ENCODE measurements around the gene FAAH2.
"Not testable (repeated sequence)": the region's sequence is repeated elsewhere in the genome, so short reads cannot be mapped to it uniquely, and the experiment has no call there.

FAAH2 gene, protein sequence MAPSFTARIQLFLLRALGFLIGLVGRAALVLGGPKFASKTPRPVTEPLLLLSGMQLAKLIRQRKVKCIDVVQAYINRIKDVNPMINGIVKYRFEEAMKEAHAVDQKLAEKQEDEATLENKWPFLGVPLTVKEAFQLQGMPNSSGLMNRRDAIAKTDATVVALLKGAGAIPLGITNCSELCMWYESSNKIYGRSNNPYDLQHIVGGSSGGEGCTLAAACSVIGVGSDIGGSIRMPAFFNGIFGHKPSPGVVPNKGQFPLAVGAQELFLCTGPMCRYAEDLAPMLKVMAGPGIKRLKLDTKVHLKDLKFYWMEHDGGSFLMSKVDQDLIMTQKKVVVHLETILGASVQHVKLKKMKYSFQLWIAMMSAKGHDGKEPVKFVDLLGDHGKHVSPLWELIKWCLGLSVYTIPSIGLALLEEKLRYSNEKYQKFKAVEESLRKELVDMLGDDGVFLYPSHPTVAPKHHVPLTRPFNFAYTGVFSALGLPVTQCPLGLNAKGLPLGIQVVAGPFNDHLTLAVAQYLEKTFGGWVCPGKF

DNA sequence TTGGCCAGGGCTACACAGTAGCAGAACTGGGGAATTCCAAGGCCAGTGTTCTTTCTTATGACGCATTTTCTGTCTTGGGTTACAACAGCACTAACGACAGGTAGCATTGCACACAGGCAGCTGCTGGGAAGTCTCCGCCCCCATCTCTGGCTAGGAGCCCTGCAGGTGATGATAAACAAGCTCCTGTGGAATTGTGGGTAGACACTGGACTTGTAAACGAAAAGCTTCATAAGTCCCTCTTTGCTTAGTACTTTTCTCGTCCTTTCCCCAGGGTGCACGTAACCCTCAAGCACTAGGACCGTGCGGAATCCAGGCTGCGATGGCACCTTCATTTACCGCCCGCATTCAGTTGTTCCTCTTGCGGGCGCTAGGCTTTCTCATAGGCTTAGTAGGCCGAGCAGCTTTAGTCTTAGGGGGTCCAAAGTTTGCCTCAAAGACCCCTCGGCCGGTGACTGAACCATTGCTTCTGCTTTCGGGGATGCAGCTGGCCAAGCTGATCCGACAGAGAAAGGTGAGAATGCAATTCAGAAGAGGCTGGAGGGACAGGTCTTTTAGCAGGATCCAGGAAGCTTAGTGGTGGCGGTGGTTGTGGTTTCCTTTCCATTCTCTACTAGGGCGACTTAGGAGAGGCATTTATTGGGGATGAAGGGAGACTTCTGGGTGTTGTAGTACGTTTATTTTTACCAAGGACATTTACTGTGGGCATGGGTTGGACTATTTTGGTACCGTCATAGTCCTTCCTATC, at the start of gene FAAH2:
FAAH2 (plus strand) TSS at position 200 of the 745 bp plus-strand sequence; CDS start at position 320, 120 bp downstream.
- DNase-seq = no peak

DNA sequence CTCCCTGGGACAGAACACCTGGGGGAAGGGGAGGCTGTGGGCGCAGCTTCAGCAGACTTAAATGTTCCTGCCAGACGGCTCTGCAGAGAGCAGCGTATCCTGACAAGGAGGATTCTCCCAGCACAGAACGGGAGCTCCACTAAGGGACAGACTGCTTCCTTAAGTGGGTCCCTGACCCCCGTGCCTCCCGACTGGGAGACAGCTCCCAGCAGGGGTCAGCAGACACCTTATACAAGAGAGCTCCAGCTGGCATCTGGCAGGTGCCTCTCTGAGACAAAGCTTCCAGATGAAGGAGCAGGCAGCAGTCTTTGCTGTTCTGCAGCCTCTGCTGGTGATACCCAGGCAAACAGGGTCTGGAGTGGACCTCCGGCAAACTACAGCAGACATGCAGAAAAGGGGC, 44.5 kb upstream of the FAAH2 start:
- no peak for DNase-seq

DNA sequence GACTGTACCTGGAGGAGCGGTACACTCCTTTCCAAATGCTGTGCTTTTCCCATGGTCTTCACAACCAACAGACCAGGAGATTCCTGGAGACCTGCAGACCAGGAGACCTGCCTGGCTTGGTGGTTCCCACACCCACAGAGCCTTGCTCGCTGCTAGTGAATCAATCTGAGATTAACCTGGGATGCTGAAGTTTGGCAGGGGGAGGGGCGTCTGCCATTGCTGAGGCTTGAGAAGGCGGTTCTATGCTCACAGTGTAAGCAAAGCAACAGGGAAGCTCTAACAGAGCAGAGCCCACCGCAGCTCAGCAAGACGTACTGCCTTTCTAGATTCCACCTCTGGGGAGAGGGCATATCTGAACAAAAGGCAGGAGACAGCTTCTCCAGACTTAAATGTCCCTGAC, 34.5 kb upstream of the FAAH2 start:
- no peak for DNase-seq

DNA sequence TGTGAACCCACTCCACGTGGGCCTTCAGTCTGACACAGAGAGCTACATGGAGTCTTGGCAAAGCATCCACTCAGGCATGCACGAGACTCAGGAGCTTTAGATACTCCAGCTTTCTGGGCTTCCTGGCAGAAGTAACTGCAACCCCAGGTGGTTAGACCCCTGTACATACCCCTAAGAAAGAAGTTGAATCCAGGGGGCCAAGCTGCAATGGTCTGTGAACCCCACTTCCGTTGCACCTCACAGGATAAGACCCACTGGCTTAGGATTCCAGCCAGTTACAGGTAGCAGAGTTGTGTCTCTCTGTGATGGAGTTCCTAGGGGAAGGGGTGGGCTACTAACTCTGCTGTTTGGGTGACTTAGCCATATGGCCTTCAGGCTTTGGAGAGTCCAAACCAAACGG, 21.4 kb upstream of the FAAH2 start:
- no peak for DNase-seq

DNA sequence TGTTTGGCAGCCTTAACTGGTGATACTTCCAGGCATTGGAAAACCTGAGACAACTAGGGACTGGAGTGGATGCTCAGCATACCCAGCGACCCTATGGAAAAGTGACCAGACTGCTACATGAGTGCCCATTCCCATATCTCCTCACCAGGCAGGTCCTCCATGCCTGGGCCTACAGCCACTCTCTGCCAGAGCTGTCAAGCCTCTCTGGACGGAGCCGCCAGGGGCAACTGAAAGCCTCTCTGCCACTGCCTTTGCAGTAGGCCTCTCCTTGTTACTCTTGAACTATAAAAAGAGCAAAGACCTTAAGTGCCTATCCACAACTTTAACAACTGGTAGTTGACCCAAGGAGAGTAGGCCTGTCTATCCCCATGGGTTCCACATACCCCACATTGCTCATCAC, 20.2 kb upstream of the FAAH2 start:
- no peak for DNase-seq

DNA sequence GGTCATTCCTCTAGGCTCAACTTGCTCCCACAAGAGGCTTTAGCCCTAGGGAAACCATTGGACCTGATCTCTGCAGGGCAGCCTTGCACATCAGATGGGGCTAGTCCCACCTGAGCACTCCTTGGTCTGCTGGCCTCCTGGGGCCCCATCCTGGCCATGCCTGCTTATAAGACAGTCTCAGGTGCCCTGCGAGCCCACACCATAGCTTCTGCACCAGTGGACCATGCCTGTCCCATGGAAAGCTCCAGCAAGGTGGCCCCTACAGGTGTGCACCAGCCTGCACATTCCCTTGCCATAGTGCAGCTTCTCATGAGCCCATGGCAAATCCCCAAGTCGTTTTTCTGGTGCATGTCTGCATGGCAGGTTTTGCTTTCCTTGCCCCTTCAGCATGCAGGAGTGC, 19.6 kb upstream of the FAAH2 start:
- DNase-seq = no peak

DNA sequence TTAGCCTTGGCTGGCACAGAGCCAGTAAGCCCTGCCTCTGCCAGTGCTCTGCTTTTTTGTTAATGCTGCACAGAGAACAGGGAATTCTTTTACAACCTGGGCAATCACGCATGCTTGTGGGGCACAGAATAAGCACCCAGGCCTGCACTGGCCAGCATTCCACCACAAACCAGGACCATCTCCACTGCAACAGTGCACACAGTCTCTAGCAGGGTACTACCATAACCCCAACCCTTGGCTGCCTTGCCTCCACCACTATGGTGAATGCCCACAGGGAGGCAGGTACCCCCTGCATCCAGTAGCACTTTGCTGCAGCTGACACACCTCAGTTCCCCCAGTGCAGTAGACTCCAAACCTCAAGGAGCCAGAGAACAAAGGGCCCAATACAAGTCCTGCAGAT, 19.2 kb upstream of the FAAH2 start:
- no peak for DNase-seq

DNA sequence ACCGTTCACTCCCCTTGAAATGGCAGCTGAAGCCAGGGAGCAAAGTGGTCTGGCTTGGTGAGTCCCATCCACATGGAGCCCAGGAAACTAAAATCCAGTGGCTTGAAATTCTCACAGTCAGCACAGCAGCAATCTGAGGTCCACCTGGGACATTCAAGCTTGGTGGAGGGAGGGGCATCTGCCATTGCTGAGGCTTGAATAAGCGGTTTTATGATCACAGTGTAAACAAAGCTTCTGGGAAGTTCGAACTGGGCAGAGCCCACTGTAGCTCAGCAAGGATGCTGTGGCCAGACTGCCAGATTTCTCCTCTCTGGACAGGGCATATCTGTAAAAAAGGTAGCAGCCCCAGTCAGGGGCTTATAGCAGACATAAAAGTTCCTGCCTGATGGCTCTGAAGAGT, 15.5 kb upstream of the FAAH2 start:
- no peak for DNase-seq

DNA sequence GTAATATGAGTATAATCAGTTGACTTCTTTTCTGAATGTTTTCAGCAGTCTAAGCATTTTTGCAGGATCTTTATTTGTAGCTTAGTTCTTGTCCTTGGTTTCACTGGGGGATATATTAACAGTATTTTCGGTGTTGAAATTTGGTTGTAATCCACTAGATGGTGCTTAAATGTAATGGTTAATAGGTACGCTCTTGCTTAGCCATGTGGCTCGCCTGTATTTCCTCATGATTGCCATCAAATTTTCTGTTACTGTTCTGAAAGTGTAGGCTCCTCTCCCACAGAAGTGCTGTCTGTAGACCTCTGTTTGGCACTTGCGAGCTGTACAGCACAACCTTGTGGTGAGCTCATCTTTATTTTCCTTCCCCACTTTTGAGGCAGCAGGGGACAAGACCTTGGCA, 3.9 kb upstream of the FAAH2 start:
- DNase-seq = no peak

DNA sequence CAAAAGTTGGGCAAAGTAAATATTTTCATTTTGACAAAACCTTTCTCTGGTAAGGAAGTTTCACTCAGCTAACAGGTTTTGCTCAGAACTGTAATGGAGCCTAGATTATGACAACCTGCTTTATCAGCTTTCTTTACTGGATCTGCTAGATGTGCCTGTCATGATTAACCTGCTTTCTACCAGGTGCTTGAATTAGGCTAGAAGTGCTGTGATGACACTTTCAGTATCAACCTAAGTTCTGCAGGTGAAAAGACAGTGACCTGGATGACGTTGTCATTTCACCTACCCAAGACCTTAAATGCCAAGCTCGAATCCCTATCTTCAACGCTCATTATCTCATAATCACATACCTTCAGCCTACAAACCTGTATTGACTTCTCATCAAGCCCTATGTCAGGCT, 1.5 kb upstream of the FAAH2 start:
- DNase-seq = no peak

DNA sequence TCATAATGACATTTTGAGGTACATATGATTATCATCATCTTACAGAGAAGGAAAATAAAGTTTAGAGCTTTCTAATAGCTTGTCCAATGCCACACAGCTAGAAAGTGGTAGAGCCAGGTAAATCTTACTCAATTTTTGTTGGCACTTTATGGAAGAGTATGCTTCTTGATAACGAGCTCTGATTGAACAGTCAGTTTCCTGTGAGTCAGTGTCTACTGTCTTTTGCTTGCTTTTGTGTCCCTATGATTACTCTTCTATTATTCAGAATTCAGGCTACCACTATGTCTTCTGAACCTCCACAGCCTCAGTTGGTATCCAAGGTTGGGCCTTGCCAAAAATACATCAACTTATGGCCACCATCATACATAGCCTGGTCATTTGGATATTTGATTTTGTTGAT, 2.6 kb downstream of the FAAH2 start:
- DNase-seq = no peak

DNA sequence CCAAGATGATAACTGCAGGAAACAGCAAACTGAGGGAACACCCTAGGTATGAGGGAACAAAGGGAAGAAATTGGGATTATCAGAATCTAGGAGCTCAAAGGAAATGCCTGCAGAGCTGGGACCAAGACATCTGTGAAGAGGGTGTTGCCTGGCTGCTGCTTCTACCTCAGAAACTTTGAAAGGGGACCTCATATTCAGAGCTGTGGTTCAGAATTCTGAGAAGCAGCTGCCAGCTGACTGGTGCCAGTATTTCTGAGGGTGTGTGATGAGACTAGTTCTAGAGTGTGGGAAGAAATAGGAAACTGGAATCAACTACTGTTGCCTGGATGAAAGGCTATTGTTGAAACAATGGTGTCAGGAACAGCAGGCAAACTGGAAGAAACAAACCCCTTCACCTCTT, 8.5 kb downstream of the FAAH2 start:
- no peak for DNase-seq

DNA sequence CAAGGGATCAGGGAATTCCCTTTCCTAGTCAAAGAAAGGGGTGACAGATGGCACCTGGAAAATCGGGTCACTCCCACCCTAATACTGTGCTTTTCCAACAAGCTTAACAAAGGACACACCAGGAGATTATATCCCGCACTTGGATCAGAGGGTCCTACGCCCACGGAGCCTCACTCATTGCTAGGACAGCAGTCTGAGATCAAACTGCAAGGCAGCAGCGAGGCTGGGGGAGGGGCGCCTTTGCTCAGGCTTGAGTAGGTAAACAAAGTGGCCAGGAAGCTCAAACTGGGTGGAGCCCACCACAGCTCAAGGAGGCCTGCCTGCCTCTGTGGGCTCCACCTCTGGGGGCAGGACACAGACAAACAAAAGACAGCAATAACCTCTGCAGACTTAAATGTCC, 9.2 kb downstream of the FAAH2 start:
- not testable (repeated sequence) for DNase-seq

DNA sequence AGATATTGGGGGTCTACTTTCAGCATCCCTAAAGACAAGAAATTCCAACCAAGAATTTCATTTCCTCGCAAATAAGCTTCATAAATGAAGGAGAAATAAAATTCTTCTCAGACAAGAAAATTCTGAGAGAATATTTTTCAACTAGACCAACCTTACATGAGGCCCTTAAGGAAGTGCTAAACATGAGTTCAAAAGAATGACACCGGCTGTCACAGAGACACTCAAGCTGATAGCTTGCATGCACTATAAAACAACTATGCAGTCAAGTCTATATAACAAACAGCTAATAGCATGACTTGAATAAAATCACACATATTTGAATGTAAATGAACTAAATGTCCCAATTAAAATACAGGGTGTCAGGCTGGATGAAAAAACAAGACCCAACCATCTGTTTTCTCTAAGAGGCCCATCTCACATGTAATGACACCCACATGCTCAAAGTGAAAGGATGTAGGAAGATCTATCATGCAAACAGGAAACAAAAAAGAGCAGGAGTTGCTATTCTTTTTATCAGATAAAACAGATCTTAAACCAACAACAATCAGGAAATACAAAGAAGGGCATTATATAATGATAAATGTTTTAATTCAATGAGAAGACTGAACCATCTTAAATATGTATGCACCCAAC, 27.2 kb downstream of the FAAH2 start:
- DNase-seq = no peak

DNA sequence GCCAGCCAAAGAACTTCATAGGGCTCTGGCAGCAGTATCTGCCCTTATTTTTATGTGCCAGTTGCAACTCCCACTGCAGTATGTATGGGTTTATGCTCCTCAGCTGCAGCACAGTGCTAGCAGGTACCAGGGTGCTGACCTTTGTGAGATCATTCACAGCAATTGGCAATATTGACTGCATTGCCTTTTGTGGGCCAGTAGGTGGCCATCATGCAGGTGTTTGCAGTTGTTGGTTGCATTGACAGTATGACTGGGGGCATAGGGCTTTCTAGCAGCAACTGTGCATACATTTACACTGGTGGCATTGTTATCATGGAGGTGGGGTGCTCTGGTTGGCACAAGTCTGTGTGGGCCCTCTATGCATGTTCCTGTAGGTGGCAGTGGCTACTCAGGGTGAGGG, 42.5 kb downstream of the FAAH2 start:
- DNase-seq = no peak

DNA sequence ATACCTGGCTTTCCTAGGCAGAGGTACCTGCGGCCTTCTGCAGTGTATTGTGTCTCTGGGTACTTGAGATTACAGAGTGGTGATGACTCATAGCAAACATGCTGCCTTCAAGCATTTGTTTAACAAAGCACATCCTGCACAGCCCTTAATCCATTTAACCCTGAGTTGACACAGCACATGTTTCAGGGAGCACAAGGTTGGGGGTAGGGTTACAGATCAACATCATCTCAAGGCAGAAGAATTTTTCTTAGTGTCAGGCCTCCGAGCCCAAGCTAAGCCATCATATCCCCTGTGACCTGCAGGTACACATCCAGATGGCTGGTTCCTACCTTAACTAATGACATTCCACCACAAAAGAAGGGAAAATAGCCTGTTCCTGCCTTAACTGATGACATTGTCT, 49.3 kb downstream of the FAAH2 start:
- not testable (repeated sequence) for DNase-seq

DNA sequence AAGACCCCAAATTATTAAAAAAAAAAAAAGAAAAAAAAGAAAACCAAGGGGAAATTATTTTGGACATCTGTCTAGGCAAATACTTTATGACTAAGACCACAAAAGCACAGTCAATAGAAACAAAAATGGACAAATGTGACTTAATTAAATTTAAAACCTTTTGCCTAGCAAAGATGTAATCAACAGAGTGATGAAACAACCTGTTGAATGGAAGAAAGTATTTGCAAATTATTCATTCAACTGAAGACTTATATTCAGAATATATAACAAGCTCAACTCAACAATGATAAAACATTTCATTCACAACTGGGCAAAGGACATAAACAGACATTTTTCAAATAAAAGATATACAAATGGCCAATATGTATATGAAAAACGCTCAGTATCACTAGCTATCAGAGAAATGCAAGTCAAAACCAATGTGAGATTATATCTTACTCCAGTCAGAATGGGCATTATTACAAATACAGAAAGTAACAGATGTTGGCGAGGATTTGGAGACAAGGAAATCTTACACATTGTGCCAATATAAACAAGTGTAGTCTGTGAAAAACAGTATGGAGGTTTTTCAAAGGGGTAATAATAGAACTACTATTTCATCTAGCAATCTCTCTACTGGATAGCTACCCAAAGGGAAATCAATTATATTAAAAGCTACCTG, 67.1 kb downstream of the FAAH2 start:
- DNase-seq = no peak

DNA sequence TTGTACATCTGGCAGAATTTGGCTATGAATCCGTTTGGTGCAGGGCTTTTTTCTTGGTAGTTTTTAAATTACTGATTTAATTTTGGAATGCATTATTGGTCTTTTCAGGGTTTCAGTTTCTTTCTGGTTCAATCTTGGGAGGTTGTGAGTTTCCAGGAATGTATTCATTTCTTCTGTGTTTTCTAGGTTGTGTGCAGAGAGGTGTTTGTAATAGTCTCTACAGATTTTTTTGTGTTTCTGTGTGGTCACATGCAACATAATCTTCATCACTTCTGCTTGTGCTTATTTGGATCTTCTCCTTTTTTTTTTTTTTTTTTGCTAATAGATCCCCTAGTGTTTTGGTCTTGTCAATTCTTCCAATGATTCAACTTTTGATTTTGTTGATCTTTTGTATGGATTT, 77.6 kb downstream of the FAAH2 start:
- no peak for DNase-seq

DNA sequence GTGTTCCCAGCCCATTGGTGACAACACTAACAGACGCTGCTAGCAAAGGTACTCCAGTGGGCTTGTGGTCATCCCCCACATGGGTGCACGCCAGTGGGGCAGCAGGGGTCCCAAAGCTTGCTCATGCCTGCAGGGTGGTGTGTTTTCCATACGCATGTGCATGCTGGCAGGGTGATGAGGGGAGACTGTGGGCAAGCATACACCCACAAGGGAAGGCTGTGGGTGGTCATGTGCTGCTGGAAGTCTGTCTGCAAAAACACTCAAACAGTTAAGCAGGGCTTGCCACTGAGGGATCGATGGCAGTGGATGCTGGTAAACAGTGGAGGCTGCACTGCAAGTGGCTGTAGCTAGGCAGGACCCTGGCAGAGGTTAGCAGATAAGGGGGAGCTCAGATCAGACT, 79.9 kb downstream of the FAAH2 start:
- no peak for DNase-seq

DNA sequence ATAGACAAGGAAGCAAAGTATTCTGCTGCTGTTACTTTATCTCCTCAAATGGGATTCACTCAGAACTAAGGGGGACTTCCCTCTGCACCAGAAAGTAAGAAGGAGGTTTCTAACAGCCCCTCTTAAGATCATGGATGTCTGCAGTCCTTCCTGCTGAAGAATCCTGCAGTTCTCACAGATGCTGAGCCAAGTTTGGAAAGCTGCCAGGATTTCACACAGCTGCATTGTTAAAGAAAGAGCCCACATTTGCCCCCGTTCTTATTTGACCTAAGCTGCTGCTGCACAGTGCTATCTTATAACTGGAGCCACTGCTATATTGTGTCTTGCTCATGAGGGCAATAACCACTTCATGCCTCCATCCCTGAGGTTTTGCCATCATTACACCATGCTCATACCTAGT, 81.1 kb downstream of the FAAH2 start:
- DNase-seq = no peak

DNA sequence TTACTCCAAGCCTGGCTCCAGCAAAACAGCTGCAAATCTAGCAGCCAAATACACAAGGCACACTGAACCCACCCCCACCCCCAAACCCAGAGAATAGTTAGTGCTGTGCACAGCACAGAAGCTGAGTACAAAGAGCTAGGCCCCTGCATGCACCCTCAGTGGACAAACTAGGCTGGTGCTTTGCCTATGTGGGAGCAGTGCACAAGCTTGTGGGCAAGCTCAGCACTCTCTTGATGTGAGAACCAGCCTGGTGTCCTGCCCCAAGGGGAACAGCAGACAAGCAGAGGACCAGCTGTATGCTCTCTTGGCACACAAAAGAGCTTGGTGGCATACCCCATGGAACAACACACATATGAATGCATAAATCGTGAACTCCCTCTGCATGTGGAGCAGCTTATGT, 81.7 kb downstream of the FAAH2 start:
- no peak for DNase-seq

DNA sequence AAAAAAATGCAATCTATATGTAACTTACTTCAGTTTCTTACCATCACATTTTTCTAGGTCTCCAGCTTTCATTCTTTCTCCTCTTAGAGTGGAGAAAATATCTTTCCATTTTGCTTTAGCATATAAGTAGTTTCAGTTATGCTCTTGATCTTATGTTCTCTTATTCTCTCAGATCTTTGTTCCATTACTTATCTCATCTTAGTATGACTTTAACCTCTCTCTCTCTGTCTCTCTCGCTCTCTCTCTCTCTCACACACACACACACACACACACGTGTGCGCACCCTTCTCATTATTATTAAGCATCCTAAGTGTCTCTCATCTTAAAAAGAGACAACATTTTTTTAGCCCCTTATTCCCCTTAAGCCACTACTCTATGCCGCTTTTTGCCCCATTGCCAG, 92.8 kb downstream of the FAAH2 start:
- no peak for DNase-seq

Measured in T1000 (cell line).